ENCODE measurements around the gene TEN1.

The TEN1 gene

DNA sequence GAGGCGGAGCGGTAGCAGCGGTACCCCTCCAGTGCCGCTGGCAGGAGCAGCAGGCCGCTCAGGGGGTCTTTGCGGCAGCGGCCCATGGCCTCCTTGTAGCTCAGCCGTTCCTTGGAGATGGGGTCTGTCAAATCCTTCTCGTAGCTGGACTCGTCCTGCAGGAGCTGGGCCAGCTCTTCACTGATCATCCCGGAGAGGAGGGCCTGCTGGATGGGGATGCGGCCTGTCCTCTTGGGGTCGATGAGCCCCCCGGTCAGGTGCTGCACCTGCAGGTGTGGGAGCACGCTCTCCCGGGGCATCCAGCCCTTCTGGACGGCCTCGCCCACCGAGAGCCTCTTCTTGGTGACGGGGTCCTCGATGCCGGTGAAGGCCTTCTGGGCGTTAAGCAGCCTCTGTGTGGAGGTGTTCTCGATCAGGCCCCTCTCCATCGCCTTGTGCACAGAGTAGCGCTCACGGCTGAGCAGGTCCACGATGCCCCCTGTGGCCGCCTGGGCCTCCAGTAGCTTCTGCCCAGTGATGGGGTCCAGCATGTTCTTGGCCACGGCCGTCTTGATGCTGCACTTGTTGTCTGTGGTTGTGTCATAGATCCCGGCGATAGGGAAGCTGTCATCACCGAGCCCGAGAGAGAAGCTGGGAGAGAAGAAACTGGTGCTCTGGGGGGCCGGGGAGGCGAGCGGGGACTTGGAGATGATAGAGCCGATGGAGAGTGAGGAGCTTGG, 28.2 kb downstream of the TEN1 start:
- DNase-seq (ENCODE audit: low read depth): no peak

DNA sequence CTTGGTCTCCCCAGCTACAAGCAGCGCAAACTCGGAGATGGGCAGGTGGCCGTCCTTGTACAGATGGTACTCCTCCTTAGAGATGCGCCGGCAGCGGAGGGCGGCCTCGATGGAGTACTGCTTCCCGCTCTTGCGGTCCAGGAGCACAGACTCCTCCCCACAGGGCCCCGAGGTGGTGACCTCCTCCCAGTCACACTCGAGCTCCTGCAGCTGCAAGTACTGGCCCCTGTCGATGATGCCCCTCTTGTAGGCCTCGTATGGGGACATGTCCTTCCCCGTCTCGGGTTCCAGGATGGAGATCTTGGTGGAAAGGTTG, 28.8 kb downstream of the TEN1 start:
- no peak for DNase-seq (ENCODE audit: low read depth)

DNA sequence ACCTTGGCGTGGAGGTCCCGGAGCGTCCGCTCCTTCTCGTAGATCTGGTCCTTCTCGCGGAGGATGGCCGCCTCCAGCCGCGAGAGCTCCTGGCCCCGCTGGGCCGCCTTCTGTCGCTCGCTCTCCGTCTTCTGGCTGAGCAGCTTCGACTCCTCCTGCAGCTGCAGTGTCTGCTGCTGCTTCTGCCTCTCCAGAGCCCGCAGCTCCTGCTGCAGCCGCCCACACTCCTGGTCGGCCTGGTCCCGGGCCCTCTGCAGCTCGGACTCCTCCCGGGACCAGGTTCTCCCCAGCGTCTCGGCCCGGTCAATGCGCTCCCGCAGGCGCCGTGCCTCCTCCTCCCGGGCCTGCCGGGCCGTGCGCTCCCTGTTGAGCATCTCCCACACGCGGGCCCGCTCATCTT, 29.2 kb downstream of the TEN1 start:
- DNase-seq (ENCODE audit: low read depth): no peak

DNA sequence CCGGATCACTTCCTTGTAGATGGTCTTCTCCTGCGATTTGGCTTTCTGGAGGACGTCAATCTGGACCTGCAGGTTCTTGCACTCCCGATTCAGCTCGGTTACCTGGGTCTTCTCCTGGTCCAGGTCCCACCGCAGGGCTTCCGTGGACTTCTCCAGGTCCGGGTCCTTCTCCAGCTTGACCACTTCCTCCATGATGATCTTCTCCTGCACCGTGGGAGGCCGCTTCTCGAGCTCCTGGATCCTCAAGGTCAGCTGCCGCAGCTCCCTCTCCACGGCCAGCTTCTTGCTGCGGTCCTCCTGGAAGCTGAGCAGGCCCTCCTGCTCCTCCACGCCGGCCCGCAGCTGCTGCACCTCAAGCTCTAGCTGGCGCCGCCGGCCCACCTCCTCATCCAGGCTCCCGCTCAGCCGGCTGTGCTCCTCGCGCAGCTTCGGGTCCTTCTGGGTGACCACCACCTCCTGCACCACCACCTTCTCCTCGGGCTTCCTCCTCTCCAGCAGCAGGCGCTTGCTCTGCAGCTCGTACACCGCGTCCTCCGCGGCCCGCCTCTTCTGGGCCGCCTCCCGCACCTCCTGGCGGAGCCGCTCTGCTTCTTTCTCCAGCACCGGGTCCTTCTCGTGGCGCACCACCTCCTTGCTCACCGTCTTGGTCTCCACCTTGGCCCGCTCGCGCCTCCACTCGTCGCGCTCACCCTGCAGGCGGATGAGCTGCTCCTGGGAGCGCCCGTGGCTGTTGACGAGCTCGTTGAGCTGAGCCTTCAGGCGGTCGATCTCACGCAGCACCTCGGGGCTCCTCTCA, 29.8 kb downstream of the TEN1 start:
- no peak for DNase-seq (ENCODE audit: low read depth)

DNA sequence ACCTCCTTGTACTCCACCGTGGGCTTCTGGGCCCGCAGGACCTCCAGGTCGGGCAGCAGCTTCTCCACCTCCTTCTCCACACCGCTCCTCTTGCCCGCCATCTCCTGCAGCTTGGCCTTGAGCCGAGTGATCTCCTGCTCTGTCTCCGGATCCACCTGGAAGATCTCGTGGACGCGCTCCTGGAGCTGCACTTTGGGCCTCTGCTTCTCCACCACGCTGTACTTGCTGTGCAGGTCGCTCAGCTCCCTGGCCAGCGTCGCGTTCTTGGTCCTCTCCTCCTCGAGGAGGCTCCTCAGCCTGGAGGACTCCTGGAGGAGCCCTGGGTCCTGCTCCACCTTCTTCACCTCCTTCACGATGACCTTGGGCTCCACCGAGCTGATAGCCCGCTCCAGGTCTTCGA, 30.4 kb downstream of the TEN1 start:
- no peak for DNase-seq (ENCODE audit: low read depth)

DNA sequence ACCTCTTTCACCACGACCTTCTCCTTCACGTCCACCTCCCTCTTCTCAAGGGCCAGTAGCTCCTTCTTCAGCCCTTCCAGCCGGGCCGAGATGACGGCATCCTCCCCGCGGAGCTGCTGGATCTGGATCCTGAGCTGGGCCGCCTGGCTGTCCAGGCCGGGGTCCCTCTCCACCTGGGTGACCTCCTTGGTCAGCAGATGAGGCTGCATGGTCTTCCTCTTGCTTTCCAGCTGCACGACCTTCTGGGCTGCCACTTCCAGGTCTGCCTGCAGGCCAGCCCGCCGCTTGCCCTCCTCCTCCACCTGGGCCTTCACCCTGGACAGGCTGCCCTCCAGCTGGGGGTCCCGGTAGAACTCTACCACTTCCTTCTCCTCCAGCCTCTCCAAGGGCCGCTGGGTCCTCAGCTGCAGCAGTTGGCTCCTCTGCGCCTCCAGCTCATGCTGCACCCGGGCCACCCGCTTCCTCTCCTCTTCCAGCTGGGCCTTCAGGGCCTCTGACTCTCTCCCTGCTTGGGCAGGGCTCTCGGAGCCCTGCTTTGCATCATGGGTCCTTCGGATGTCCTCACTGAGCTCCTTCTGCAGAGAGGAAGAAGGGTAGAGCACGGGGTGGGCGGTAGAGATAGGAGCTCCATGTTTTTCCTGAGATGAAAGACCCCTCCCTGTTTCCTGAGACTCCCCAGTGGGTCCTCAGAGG, 31.1 kb downstream of the TEN1 start:
- no peak for DNase-seq (ENCODE audit: low read depth)

DNA sequence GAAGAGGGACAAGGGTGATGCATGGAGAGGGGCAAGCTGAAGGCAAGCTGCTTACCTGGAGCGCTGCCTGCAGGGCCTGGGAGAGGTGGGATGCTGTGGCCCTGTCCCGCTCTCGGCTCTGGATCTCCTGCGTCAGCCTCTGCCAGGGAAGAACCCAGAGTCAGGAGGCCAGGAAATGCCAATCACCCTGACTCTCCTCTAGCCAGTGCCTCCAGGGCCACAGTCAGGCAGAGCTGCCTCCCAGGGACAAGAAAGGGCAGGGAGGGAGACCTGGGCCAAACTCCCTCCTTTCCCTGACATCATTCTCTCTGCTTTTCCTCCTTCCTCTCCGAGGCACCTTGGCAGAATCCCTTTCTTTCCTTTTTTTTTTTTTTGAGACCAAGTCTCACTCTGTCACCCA, 32.9 kb downstream of the TEN1 start:
- DNase-seq (ENCODE audit: low read depth): no peak

DNA sequence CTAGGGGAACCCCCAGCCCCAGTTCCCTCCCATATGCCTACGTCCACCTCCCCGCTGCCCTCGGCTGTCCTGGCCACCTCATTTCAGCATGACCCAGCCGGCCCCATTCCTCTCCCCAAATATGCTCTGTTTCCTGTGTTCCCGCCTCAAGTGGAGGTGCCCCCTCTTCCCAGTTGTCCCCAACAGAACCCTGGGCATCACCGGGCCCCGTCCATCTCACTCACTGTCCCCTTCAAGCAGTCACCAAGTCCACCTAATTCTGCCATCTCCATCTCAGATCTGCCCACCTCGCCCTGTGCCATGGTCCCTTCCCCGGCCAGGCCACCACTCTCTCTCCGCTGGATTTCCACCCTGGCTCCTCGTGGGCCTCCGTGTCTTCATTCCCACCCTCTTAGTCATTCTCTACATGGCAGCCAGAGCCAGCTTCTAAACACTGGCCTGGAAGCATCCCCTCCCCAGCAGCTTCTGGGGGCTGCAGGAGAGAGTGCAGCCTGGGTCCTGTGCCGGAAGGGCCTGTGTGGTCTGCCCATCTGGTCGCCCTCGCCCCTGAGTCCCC, 34.4 kb downstream of the TEN1 start:
- no peak for DNase-seq (ENCODE audit: low read depth)

DNA sequence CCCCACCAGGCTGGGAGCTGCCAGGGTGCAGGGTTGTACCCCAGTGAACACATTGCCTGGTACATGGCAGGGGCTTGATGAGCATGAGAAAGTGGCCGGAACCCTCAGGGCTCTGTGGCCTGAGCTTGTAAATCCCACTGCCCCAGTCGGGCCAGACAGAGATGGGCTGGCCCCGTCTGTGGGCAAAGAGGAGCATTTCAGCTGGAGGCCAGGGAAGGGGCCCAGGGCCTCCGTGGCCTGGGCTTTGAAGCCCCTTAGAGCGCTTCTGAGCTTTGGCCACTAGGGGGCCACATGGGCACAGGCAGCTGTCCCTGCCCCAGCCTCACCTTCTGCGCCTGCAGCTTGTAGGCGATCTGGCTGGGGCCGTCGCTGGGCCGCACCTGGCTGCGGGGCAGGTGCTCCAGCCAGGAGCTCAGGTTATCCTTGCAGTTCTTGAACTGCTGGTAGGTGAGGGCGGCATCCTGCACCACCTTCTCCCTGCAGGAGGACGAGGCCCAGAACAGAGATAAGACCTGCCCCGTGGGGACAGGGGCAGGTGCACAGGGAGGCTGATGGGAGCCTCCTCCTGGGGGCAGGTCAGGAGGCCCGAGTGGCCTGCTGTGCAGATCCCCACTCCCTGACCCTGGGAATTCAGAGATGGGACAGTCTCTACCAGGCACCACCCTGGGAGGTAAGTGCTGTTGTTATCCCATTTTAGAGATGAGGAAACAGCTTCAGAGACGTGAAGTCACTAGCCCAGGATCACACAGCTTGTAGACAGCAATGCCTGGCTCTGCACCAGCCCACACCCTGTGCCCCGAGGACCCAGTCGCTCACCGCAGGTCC, 35.3 kb downstream of the TEN1 start:
- DNase-seq (ENCODE audit: low read depth): peak; percentile 58

DNA sequence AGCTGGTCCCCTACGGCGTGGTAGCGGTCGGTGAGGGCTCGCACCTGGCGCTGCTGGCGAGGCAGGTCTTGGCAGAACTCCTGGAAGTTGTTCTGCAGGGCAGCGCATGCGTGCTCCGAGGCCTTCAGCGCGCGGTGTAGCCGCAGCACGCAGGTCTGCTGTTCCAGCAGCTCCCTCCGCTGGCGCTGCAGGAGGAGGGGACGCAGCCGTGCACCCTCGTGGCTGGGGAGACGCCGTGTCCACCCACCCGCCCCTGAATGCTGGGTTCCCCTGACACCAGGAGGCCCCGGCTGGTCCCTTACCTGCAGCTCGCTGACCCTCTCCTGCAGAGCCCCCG, 35.9 kb downstream of the TEN1 start:
- DNase-seq (ENCODE audit: low read depth): no peak

DNA sequence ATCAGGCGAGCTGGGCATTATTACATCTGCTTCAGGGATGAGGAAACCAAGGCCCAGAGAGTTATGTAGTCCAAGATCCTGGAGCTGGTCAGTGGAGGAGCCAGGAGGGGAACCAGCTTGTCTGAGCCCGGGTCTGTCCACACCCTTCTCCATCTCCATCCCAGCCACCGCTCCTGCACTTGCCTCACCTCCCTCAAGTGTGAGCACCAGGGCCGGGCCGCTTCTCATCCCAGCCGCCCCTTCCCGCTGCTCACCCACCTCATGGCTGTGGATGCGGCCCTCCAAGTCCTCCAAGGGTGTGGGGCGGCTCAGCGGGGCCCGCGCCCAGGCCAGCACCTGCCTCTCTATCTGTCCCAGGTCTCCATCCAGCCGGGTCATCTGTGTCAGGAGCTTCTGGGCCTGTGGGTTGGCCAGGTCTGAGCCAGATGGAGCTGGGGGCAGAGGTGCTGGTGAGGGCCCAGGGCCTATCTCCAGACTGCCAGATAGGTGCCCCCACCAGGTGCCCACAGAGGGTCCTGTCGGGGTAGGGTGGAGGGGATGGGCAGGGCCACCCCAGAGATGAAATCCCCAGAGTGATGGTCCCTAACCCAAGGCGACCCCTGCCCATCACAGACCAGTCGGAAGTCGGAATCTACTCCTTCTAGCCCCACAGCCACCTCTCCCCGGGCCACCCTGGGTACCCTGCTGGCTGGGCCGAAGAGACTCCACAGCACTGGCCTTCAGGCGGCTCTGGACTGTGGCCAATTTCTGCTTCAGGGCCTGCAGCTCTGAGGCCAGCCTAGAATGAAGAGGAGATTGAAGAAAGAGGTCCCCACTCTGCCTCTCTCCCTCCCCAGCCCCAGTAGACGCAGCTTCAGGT, 38.7 kb downstream of the TEN1 start:
- no peak for DNase-seq (ENCODE audit: low read depth)

DNA sequence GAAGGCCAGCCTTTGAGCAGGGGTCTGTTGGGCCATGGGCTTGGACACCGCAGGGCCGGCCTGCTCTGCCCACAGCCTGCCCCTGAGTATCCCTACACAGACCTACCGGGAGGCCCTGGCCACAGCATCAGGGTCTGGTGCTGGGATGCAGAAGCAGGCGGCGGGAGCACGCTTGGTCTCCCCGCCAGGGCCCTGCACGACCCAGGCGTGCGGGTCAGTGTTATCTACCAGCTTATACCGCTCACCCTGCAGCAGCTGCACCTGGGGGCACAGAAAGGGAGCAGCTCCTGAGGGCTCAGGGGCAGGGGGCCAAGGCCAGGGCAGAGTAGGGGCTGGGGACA, 39.3 kb downstream of the TEN1 start:
- no peak for DNase-seq (ENCODE audit: low read depth)

DNA sequence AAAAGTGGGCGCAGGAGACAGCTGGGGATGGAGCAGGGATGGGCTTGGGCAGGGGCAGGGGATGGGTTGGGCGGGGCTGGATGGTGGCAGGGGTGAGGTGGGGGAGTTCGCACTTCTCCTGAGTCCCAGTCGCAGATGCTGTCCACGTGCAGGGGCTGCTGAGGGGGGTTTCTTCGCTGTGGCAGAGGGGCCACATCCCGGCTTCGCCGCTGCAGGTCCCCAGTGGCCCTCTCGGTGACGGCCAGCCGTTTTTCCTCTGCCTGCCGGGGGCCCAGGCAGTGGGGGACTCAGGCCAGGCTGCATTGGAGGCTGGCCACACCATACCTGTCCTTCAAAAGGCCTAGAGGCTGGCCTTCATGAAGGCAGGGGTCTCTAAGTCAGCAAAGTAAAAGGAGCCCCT, 39.8 kb downstream of the TEN1 start:
- DNase-seq (ENCODE audit: low read depth): no peak

DNA sequence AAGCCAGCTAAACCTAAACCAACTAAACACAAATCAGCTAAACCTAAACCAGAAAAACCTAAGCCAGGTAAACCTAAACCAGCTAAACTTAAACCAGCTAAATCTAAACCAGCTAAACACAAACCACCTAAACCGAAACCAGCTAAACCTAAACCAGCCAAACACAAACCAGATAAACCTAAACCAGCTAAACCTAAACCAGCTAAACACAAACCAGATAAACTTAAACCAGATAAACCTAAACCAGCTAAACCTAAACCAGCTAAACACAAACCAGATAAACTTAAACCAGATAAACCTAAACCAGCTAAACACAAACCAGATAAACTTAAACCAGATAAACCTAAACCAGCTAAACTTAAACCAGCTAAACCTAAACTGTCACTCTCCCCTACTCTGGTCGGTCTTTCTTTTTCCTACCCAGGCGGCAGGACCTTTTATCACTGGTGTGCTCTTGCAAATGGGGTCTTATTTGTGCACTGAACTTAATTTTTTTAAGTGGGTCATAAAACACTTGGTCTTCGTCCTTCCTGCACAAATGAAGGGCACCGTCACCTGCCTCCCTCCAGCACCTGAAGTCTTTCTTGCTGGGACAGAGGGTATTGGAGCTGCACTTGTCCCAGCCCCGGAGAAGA, 40.9 kb downstream of the TEN1 start:
- DNase-seq (ENCODE audit: low read depth): no peak

DNA sequence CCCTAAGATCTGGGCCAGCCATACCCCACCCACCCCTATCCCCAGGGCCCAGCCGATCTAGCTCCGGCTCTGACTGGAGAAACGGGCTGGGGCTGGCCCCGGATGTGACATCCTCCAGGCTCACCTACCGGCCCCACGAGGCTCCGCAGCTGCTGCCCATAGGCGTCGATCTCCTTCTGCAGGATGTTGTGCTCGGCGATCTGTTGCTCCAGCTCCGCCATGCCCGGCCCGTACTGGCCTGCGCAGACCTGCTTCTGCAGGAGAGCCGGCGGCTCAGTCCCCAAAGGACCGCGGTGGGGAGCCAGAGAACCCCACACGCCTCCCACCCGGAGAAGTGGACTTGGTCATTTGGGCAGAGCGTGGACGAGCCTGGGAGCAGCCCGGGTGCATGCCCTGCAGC, 43.2 kb downstream of the TEN1 start:
- DNase-seq (ENCODE audit: low read depth): no peak

DNA sequence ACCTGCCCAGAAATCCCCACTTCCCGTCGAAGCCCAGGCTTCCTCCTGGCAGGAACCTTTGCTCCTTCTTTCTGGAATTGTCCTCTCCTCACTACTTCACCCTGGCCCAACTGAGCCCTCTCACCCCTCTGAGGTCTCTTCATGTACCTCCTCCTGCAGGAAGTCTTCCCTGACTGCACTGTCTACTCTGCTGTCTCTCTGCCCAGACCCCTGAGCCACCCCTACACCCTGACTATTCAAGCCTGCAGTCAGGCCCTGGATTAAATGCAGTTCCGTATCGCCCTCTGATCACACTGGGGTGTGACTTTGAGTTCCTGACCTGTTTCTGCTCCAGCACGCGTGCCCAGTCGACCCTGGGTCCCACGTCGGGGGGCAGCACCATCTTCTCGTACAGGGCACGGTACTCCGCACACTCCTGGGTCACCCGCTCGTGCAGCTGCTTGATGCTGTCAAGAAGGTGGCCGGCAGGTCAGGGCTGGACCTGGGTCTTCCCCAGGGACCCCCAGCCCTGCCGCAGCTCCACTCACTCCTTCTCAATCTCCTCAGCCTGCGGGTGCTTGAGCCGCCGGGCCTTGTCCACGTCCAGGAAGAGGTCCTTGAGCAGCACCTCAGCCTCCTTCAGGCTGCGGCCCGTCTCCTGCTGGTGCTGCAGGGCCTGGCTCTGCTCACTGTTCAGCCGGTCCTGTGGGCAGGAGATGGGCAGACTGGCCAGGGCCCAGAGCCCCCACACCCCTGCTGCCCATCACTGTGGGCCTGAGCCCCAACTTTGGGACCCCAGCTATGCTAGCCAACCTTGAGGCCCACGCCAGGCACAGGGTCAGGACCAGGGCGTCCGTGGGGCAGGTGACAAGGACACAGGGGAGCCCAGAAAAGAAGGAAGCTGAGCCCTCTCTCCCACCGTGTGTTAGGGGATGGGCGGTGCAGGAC, 44.2 kb downstream of the TEN1 start:
- no peak for DNase-seq (ENCODE audit: low read depth)

DNA sequence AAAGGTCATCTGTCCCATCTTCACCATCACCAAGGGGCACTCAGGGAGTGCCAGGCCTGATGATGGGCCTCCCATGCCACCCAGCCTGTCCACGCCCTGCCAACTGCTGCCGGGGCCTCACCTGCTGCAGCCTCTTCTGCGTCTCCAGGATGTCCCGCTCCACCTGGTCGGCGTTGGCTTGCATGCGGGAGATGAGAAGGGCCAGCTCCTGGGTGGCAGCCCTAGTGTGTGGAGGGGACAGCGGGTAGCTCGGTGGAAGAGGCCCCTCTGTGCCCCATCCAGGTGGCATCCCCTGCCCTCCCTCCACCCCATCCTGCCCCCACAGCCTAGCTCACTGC, 44.8 kb downstream of the TEN1 start:
- DNase-seq (ENCODE audit: low read depth): no peak

DNA sequence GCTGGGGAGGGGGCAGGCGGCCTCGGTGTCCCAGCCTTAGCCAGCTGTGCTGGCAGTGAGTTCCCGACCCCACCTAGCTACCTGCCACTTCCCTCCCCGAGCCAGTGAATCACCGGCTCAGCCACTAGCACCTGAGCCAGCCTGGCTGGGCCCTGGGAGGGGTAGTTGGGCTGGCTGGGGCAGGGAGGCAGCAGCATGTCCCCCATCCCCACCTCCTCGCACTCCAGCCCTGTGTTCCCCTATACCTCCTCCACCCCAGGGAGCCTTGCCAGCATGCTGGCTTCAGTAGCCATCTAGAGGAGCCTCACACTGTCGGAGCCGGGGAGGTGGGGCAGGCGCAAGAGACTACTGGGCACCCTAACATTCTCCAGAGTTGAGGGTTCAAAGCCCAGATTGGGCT, 45.3 kb downstream of the TEN1 start:
- DNase-seq (ENCODE audit: low read depth): no peak

DNA sequence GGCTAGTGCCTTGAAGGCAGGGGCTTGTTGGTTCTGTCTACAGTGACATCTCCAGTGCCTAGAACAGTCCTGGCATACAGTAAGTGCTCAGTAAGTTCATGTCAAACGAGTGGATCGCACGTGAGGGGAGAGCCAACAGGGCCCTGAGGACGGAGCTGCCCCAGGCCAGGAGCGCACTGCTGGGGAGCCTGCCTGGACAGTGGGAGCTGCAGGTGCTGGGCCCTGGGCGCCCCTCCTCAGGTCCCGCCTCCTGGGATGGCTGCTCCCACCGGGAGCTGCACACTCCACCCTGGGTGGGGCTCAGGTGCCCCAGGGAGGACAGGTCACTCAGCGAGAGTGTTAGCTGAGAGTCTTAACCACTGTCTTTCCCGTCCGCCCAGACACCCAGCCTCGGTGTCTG, 46.3 kb downstream of the TEN1 start:
- DNase-seq (ENCODE audit: low read depth): no peak

DNA sequence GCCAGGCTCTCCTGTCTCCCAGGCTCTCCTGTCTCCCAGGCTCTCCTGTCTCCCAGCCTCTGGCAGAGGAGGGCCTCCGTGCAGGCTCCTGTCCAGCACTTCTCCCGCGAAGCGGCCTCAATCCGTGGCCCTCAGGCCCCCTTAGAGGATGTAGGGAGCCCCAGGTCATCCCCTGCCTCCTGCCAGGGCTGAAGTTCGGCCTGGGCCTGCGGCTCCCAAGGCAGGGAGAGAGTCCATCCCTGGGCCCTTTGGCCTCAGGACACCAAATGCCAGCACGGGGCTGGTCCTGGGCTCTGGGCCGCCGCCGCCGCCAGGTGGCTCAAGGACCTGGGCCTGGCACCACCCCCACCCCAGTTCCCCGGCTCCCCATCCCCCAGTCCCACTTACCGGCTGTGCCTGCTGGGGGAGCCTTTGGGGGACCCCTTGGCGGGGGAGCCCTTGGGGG, 47.7 kb downstream of the TEN1 start:
- DNase-seq (ENCODE audit: low read depth): no peak

Measured in stimulated activated CD8-positive, alpha-beta memory T cell treated with anti-CD3 and anti-CD28 coated beads, Interleukin-12 subunit alpha, Interleukin-12 subunit beta, amount 100 ng/mL, for 4 hours (primary cell).